Brain microvascular endothelial cell (primary cell): Measurements from ENCODE around the gene SRGAP3.

ENCODE experiments used
- DNase-seq: peaks from one replicate; pipeline ENCODE4 v3.0.0-alpha.2; 2020
- H3K27ac ChIP-seq: fragments of 250-450 bp; sonication (Bioruptor Pico); 2 replicates; pipeline ENCODE4 v1.5.1; 2020; ENCODE audit warnings: mild to moderate bottlenecking, moderate library complexity
- H3K27me3 ChIP-seq: fragments of 250-450 bp; sonication (Bioruptor Pico); replicated peaks from 2 replicates; pipeline ENCODE4 v1.5.1; 2020; ENCODE audit warnings: mild to moderate bottlenecking
- H3K36me3 ChIP-seq: fragments of 250-450 bp; sonication (Bioruptor Pico); replicated peaks from 2 replicates; pipeline ENCODE4 v1.5.1; 2020; ENCODE audit warnings: mild to moderate bottlenecking
- H3K4me3 ChIP-seq: 2 replicates; pipeline ENCODE4 v1.5.1; 2011; ENCODE audit warnings: low read depth, mild to moderate bottlenecking, control low read depth, low read length, moderate library complexity
- CTCF ChIP-seq: IDR thresholded peaks from 2 replicates; pipeline ENCODE4 v1.5.1; 2011; ENCODE audit warnings: low read depth, mild to moderate bottlenecking, moderate library complexity, low read length, control low read depth, inconsistent platforms; ENCODE audit errors: missing control alignments
- in situ Hi-C: cut with HindIII; loops from 2 replicates; pipeline ENCODE4 v1.10.0; 2017; ENCODE audit warnings: low sequenced_read_pairs, low pct_ligation_motif_present

The SRGAP3 gene

GRCh38 chr3:9026320-9027045, 223.0 kb downstream of the SRGAP3 start:
- in situ Hi-C loops = no loop called here
- H3K27ac ChIP-seq = no peak overlapping the region
- no peaks in the 10 kb centered on the region for H3K27me3 ChIP-seq
- H3K4me3 ChIP-seq = no peak overlapping the region
- TF ChIP-seq CTCF = no peak
- no peaks in the 10 kb centered on the region for H3K36me3 ChIP-seq
- DNase-seq = no peak

- DNase-seq = no peak
- in situ Hi-C loops = no loop called here
- no peak for TF ChIP-seq CTCF
- Histone ChIP-seq H3K27me3 (peaks cover 4% of the 10 kb centered on the region), H3K27ac (no peak overlapping the region), H3K36me3 (no peaks in the 10 kb centered on the region), H3K4me3 (no peak overlapping the region)
These were observed 225.1 kb downstream of the SRGAP3 start for GRCh38 chr3:9024341-9024740.

GRCh38 chr3:9023226-9023590, 226.2 kb downstream of the SRGAP3 start:
- no peak for DNase-seq
- TF ChIP-seq CTCF = no peak
- Histone ChIP-seq H3K27ac (no peak overlapping the region), H3K27me3 (peaks cover 4% of the 10 kb centered on the region), H3K4me3 (no peak overlapping the region), H3K36me3 (no peaks in the 10 kb centered on the region)
- in situ Hi-C loops = no loop called here

GRCh38 chr3:9022305-9023225, 226.9 kb downstream of the SRGAP3 start:
- TF ChIP-seq CTCF = no peak
- Histone ChIP-seq H3K27me3 (peaks cover 4% of the 10 kb centered on the region), H3K36me3 (no peaks in the 10 kb centered on the region), H3K4me3 (no peak overlapping the region), H3K27ac (no peak overlapping the region)
- no peak for DNase-seq
- in situ Hi-C loops = no loop called here

GRCh38 chr3:9021271-9022009, 228.0 kb downstream of the SRGAP3 start:
- TF ChIP-seq CTCF = no peak
- in situ Hi-C loops = no loop called here
- peaks cover 4% of the 10 kb centered on the region for H3K27me3 ChIP-seq
- H3K27ac ChIP-seq = no peak overlapping the region
- no peaks in the 10 kb centered on the region for H3K36me3 ChIP-seq
- no peak overlapping the region for H3K4me3 ChIP-seq
- no peak for DNase-seq
